K562 (cell line): ENCODE results near the gene PTH2. TPM values are rescaled to one million over a fixed set of nuclear protein-coding genes. Genes with fewer than 3 reads are reported as not detected.
A peak's percentile ranks its signal among the peaks of the same experiment; 100 is the strongest.

Experiments used
- ADNP ChIP-seq: fragments of 200-800 bp; sonication (Bioruptor generic); IDR thresholded peaks from 2 replicates; pipeline ENCODE4 v1.6.1; 2016; ENCODE audit warnings: missing genetic modification characterization, missing compliant biosample characterization
- BRF2 ChIP-seq: IDR thresholded peaks from 3 replicates; pipeline ENCODE4 v1.6.1; 2011; ENCODE audit warnings: borderline replicate concordance, mild to moderate bottlenecking; ENCODE audit not compliant: insufficient read length, insufficient read depth
- DEAF1 ChIP-seq: fragments of 450-650 bp; formaldehyde crosslinking; IDR thresholded peaks from 2 replicates; pipeline ENCODE4 v1.4.0; 2020; ENCODE audit warnings: mild to moderate bottlenecking, moderate library complexity
- ETS2 ChIP-seq: IDR thresholded peaks from 2 replicates; pipeline ENCODE4 v1.6.1; 2016; ENCODE audit warnings: borderline replicate concordance, missing genetic modification characterization, mild to moderate bottlenecking, moderate library complexity, missing compliant biosample characterization; ENCODE audit not compliant: poor library complexity, severe bottlenecking
- FOXO4 ChIP-seq: fragments of 450-650 bp; formaldehyde crosslinking; IDR thresholded peaks from 2 replicates; pipeline ENCODE4 v1.4.0; 2020; ENCODE audit warnings: mild to moderate bottlenecking, moderate library complexity
- HBP1 ChIP-seq: fragments of 450-650 bp; formaldehyde crosslinking; IDR thresholded peaks from 2 replicates; pipeline ENCODE4 v1.4.0; 2022; ENCODE audit warnings: missing genetic modification characterization
- HIVEP1 ChIP-seq: fragments of 250-450 bp; sonication (Bioruptor Pico); IDR thresholded peaks from 2 replicates; pipeline ENCODE4 v1.4.0; 2020; ENCODE audit warnings: mild to moderate bottlenecking
- MCM3 ChIP-seq: fragments of 450-650 bp; IDR thresholded peaks from 2 replicates; pipeline ENCODE4 v1.6.1; 2016
- MTA2 ChIP-seq: fragments of 450-650 bp; IDR thresholded peaks from 2 replicates; pipeline ENCODE4 v1.6.1; 2016; ENCODE audit warnings: low read depth
- MXD1 ChIP-seq: fragments of 250-450 bp; sonication (Bioruptor Pico); IDR thresholded peaks from 2 replicates; pipeline ENCODE4 v1.8.0; 2021; ENCODE audit warnings: borderline replicate concordance, mild to moderate bottlenecking, moderate library complexity; ENCODE audit not compliant: poor library complexity, severe bottlenecking
- NELFE ChIP-seq: IDR thresholded peaks from 2 replicates; pipeline ENCODE4 v1.6.1; 2011; ENCODE audit warnings: mild to moderate bottlenecking; ENCODE audit not compliant: insufficient read depth, insufficient read length
- NFATC3 ChIP-seq: fragments of 450-650 bp; IDR thresholded peaks from 2 replicates; pipeline ENCODE4 v1.6.1; 2017; ENCODE audit warnings: mild to moderate bottlenecking
- NRF1 ChIP-seq, 2 experiments: fragments of 450-650 bp; IDR thresholded peaks in 1 of 2; conservative IDR thresholded peaks in 1 of 2; 2 replicates each; pipeline ENCODE4 v1.6.1; 2014; ENCODE audit warnings: mild to moderate bottlenecking in 2 of 2
- POLR2AphosphoS2 ChIP-seq: IDR thresholded peaks from 2 replicates; pipeline ENCODE4 v1.6.1; 2012; ENCODE audit warnings: low read length, improper control_type of control experiment
- SFPQ ChIP-seq: fragments of 200-400 bp; formaldehyde crosslinking; IDR thresholded peaks from 2 replicates; pipeline ENCODE4 v1.6.1; 2017; ENCODE audit warnings: mild to moderate bottlenecking, low read depth, low read length, moderate library complexity
- SNAPC5 ChIP-seq: fragments of 250-450 bp; sonication (Bioruptor Pico); IDR thresholded peaks from 2 replicates; pipeline ENCODE4 v1.8.0; 2021; ENCODE audit warnings: moderate library complexity, mild to moderate bottlenecking, inconsistent platforms
- SREBF2 ChIP-seq: sonication (generic); formaldehyde crosslinking; IDR thresholded peaks from 2 replicates; pipeline ENCODE4 v1.4.0; 2020; ENCODE audit warnings: mild to moderate bottlenecking, missing genetic modification reagents
- ZNF165 ChIP-seq: fragments of 250-450 bp; sonication (Bioruptor Pico); IDR thresholded peaks from 2 replicates; pipeline ENCODE4 v1.4.0; 2020; ENCODE audit warnings: borderline replicate concordance
- ZNF197 ChIP-seq: fragments of 200-800 bp; sonication (Bioruptor generic); IDR thresholded peaks from 2 replicates; pipeline ENCODE4 v1.6.1; 2016; ENCODE audit warnings: low read depth, missing genetic modification characterization, missing compliant biosample characterization
- ZNF23 ChIP-seq: fragments of 250-450 bp; sonication (Bioruptor Pico); IDR thresholded peaks from 2 replicates; pipeline ENCODE4 v1.4.0; 2020; ENCODE audit warnings: mild to moderate bottlenecking
- ZNF77 ChIP-seq: fragments of 250-450 bp; sonication (Bioruptor Pico); IDR thresholded peaks from 2 replicates; pipeline ENCODE4 v1.5.0; 2020
- polyA plus RNA-seq, 8 experiments: library from polyadenylated mRNA; depleted of rRNA in 4 of 8; stranded (reverse) in 5 of 8; unstranded in 3 of 8; fragments of >200 nt; fragmentation: Nextera tagmentation in 2 of 8; fragmentation: Illumina TruSeq in 1 of 8; extraction: Ambion mirVana in 2 of 8; extraction: Trizol in 1 of 8; gene quantifications; 2 replicates each; pipeline versions ENCODE4 v1.2.1 to v1.2.3, GENCODE V29; 2011 to 2014; ENCODE audit warnings: inconsistent platforms in 1 of 8, missing spikeins in 1 of 8
- total RNA-seq, 7 experiments: library from RNA; depleted of rRNA in 6 of 7; stranded (reverse); fragments of >200 nt in 6 of 7; fragmentation: Illumina TruSeq in 2 of 7; extraction: Trizol in 2 of 7; gene quantifications; 2 replicates each; pipeline versions ENCODE4 v1.2.1 to v1.2.3, GENCODE V29; 2011 to 2021; ENCODE audit warnings: low replicate concordance in 1 of 7

PTH2 gene
- total and polyA plus RNA-seq, 9 of the 15 experiments (the other 6 are each of a cell fraction or from before 2014, with no cell fraction given), result 1.3 TPM; not detected in 8

- TF ChIP-seq SNAPC5 (CRISPR knock-in tag), result no peak
- TF ChIP-seq ZNF165, result no peak
- TF ChIP-seq FOXO4 (CRISPR knock-in tag), result no peak
- no peak for TF ChIP-seq ADNP
- no peak for TF ChIP-seq MTA2
- TF ChIP-seq NELFE, result no peak
- TF ChIP-seq DEAF1, result no peak
- TF ChIP-seq MCM3, result no peak
- no peak for TF ChIP-seq HIVEP1 (CRISPR knock-in tag)
- peak; percentile 76; the same call in 1 of the 2 replicates for TF ChIP-seq HBP1 (CRISPR knock-in tag)
- TF ChIP-seq ZNF23 (CRISPR knock-in tag), result no peak
- TF ChIP-seq NFATC3, result no peak
- TF ChIP-seq ZNF197 (CRISPR knock-in tag), result no peak
- no peak for TF ChIP-seq MXD1
- TF ChIP-seq ZNF77, result no peak
- TF ChIP-seq NRF1 (conservative IDR thresholded peaks at IDR 0.05 in 1 of 2, IDR thresholded peaks at IDR 0.05 in 1 of 2), result no peak
- TF ChIP-seq SREBF2 (CRISPR knock-in tag), result no peak
- TF ChIP-seq ETS2 (tag), result no peak
- no peak for TF ChIP-seq POLR2AphosphoS2
- no peak for TF ChIP-seq SFPQ
- no peak for TF ChIP-seq BRF2
These were observed 30.6 kb upstream of the PTH2 start (continued) for GRCh38 chr19:49453757-49454240.
